HG02623 (cell line): ENCODE data around the gene SEMA5B.

Experiments used
- ATAC-seq: cut with Tn5 transposase; IDR thresholded peaks from one replicate; pipeline ENCODE4 v1.9.1; 2021; ENCODE audit warnings: moderate library complexity; ENCODE audit not compliant: unreplicated experiment

Gene SEMA5B

DNA sequence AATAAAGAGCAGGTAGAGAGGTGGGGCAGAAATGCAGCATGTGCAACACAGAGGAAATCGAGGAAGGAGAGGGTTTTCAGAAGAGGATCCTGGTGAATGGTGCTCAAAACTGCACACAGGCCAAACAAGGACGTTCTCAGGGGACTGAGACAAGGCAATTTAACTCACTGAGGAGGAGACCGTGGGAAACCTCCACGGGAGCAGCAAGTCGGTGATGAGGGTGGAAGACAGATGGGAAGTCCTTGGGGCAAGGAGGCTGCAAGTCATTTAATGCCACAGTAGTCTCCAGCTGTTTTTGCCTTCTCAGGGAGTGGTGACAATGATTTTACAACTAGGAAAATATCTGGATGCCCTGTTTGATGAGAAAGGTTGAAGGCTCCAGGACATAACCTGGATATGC, 27.8 kb upstream of the SEMA5B start:
- ATAC-seq, result no peak

DNA sequence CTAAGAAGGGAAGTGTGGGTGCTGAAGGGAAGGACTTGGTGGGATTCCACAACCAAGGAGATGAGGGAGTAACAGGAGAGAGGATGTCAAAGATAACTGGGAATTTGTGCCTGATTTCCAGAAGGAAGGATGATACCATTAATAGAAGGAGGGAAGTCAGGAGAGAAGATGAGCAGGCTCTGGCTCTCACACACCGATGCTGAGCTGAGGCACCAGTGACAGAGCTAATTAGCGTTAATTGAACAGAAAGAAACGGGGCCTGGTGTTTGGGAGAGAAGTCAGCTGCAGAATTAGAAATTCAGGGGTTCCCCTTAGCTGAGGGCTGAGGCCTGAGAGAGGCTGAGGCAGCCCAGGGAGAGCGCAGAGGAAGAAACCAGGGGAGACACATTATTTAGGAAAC, 27.4 kb upstream of the SEMA5B start:
- ATAC-seq, result no peak

DNA sequence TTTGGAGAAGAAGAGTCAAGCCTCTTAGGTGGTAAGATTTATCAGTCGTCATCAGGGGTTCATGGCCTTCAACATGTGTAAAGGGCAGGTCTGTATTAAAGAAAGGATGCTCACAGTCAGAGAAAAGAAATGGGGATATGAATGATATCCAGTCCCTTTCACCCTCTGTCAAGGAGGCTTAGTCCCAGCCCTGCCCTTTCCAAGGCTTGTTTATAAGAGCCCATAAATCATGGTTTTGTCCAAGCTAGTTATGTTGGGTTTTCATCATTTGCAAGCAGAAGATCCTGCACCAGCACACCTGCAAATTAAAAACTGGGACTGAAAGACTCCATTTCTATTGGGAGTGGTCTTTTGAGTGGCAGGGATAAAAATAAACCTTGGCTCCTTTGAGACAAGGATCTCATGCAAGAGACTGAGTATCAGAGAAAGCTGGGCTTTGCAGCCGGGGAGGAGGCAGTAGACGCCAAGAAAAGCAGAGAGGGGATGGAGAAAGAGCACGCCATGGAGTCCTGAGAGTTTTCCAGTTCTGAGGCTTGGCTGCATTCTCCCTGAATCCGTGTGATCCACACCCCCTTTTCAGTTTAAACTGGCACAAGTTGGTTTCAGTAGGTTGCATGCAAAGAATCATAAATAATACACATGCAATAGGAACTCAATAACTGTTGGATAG, 26.7 kb upstream of the SEMA5B start:
- ATAC-seq, result no peak

DNA sequence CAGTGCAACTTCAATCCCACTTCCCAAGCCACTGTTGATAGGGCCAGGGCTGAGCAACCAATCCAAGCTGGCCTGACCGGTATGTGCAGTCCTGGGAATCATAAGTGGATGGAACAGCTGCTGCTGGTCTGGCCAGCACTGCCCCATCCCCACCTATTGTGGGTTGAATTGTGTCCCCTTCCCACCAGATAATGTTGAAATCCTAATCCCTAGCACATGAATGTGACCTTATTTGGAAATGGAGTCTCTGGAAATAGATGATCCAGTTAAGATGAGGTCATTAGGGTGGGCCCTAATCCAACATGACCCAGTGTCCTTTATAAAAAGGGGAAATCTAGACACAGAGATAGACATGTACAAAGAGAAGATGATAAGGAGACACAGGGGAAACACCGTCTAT, 25.5 kb upstream of the SEMA5B start:
- ATAC-seq, result no peak

DNA sequence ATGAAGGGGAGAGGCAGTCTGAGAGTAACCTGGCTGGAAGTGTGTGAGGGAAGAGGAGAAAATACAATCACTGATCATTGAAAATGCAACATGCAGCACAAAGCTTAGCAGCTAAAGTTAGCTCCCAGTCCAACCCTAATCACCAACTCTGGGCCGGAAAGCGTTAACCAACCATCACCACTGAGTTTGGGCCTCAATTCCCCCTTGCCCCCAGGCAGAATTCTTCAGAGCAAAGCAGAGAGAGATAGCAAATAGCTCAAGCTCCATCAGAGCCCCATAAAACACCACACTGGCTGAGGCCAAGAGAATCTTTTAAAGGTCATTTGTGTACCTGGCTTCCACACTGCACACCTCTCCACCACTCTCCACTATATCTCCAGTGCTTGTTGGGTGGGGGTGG, 23.1 kb upstream of the SEMA5B start:
- ATAC-seq, result no peak

DNA sequence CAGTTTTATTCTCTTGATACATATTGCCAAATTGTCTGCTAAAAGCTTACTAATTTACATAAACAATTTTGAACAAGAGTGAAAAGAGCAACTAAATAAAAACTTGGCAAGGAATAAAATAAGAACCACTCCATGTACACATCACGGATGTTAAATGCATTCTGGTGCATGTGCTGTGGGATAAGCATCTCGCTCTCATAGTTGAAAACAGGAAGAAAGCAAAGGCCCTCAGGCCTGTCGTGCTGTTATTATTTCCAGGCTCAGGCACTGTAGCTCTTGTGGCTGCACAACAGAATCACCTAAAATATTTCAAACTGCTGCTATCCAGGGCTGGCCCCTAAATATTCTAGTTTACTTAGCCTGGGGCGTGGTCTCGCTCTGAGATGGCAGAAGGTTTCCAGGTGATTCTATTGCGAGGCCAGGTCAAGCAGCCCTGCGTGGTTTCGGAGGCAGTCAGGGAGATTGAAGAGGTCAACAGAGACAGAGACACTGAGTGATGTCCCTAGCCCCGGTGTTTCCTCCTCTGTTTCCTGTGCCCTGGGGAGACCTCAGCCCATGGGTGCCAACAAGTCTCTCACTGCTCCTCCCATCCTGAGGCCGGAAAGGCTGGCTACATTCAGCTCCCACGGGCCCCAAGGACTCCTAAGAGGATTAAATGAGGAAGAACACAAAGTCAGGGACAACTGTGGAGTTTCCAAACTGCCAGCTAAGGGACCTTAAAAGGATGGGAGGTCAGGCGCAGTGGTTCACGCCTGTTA, 21.1 kb upstream of the SEMA5B start:
- no peak for ATAC-seq

DNA sequence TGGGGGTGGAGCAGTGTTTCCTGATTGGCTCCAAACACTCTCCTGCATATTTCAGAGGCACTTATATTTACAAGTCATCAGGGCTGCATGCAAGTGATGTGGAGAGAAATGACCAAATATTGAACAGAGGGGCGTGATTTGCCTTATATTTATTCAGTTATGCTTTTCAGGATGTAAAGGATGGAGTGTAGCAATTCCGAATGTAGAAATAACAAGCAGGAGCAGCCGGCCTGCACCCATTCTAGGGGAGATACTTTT, 19.4 kb upstream of the SEMA5B start:
- no peak for ATAC-seq

DNA sequence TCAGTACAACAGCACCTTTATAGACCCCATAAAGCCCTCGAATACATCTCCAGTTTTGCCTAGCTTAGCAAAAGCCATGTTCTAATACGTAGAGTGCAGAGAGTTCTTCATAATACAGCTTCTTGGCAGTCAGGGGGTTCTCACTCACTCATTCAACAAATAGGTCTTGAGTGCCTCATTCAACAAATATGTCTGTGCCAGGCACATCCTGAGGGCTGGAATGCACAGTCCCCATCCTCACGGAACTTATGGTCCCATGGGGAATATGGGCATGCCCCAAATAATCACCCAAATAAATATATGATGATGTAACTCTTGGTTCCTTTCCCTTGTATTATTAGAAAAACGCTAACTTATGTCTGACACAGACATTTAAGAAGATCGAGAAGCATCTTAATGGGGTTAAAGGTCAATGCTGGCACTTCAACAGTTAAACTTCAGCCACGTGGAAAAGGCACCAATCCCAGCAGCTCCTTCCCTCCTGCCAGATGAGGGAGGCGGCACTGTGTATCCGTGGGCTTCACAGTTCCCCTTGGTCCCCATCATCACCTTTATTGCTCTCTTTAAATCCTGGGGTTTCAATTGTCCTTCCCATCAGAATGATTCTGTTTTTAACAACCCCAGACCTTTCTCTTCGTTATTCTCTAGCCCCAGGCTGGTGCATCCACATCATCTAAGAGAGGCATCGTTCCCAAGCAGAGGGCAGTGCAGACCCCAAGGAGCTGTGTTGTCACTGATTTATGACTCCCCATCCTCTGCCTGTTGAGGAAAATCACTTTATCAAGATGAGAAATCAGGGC, 18.9 kb upstream of the SEMA5B start:
- no peak for ATAC-seq

DNA sequence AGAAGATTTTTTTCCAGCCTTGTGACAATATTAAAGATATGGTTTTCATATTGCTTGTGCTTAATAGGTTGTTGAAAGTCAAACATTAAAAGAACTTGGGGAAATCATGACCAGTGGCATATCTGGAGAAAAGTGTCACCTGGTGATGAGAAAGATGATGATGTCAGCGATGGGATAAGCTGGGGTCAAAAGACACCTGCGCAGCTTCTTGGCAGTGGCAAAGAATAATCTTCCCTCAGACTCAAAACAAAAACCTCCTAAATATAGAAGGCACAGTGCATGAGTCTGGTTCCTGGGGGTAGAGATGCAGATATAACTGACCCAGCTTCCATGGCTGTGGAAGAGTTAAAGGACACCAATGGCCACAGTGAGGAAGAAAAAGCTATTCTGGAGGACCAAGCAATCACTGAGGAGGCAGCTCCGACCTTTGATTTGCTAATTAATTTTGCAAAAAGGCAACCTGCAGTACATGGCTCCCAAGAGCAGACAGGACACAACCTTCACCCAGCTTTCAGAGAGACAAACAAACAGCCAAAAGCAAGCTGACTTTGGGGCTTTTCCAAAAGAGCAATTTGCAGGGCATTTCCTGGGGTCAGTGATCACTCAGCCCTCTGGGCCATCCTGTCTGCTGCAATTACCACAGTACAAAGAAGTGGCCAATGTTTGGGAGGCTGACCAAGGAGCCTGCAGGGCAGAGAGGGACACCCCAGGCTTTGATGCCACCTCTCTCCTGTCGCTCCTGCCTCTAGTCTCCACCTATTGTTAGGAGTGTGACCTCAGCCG, 17.6 kb upstream of the SEMA5B start:
- ATAC-seq, result no peak

DNA sequence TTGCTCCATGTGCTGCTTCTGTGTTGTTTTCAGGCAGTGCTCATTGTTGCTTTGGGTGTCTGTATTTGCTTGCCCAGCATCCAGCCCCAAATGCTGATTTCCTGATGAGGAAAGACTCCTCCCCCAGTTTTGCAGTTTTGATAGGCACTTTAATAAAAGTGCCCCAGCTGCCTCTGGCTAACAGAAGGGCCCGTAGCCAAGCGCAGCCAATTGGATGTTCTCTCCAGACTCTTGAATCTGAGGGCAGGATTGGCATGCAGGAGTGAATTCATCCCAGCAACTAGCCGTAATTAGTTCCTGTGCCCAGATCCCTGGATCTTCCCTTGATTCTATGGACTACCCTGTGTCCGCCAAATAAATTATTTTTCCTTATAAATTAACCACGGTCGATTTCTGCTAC, 14.8 kb upstream of the SEMA5B start:
- ATAC-seq, result no peak

DNA sequence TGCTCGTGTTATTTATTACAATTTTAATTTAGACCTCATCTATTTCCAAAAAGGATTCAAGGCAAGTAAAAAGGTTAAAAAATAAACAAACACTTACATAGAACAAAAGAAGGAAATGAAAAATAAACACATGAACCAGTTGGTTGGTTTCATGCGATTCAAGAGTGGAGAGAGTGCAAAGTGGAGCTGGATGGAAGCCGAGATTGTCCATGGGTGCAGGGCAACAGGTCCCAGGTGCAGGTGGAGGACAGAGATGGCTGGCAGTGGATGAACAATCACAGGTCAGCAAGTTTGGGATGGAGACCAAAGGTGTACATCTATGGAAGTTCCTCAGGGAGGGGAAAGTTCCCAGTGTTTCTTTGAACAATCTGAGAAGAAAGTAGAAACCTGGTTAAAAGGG, 11.6 kb upstream of the SEMA5B start:
- no peak for ATAC-seq

DNA sequence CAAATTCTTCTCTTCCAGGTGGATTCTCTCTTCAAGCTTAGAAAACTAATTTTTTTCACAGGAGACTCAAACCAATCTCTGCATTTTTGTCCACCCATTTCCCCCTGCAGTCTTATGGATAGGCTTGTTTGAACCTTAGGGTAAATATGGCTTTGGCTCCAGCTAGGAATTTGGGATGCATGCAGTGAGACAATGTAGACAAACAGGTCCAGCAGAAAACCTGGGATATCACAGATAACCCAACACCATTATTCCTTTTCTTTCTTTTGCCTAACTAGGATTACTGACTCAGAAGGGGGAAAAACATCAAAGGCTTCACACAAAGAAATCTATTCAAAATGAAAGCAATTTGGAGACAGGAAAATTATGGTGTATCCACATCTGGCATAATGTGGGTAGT, 11.2 kb upstream of the SEMA5B start:
- no peak for ATAC-seq

DNA sequence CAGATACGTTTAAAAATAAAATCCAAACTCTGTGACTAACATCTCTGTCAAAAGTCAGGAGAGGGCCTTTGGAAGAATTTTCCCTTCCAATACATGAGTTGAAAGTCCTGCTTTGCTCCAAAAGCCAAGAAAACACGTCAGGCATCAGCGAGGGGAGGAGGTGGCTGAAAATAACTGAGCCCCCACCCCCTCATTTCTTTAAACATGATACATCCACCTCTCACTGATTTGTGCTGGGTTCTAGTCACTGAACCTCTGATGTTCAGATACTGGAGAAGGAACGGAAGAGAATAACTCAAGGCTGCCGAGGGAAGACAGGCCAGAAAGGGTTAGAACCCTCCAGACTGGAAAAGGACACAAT, 9.4 kb upstream of the SEMA5B start:
- ATAC-seq, result no peak

DNA sequence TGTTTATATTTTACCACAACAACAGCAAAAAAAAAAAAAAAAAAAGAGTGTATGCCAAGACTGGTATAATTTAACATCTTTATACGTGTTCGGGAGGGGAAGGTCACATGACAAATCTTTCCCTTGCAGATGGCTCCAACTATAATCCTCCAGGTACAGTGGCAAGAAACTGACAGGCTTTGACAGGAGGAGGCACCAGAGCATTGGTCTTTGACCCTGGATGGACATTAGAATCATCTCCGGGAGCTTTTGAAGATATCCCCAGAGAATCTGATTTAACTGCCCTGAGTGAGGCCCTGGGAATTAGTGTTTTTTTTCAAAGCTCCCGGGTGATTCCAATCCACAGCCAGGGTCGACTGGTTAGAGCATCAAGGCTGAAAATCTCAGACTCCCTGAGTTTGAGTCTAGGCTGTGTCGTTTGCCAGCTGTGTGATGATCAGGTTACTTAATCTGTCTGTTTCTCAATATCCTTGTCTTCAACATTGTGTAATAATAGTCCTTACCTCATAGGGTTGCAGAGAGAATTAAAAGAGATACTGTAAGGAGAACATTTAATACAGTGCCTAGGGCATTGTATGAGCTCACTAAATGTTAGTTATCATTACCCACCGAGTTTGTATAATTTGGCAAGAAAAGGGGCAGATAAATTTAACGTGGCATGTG, 8.9 kb upstream of the SEMA5B start:
- ATAC-seq, result no peak

DNA sequence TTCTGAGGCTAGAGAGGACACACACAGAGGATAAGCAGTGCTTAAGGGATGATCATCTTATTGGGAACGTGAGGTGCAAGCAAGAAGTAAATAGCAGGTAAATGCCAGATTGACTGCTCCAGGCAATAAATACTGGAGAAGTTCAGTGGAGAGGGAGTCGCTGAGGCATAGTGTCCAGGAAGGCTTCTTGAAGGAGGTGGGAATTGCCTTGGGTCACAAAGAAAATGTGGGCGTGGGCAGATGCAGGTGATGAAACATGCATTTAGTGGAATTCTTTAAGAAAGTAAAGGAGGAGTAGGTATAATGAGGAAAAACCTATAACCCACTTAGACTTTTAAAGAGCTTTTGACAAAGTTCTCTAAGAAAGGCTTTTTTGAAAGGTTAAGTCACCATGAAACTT, 7.4 kb upstream of the SEMA5B start:
- no peak for ATAC-seq

DNA sequence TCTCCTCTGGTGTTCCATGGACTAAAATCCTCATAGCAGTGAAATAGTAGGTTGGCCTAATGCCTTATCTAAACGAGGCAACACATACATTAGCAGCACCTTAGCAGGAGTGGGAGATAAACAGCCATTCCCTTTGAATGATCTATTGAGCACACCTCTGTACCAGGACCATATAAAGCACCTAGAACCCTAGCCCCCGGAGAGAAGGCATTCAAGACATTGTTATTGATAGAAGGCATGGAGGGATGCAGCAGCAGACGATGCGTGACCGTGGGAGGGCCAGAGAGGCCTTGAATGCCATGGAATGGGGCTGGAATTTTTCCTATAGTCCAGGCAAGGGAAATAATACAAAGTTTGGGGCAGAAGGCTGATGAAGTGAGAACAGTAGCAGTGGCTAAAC, 6.6 kb upstream of the SEMA5B start:
- ATAC-seq, result no peak

DNA sequence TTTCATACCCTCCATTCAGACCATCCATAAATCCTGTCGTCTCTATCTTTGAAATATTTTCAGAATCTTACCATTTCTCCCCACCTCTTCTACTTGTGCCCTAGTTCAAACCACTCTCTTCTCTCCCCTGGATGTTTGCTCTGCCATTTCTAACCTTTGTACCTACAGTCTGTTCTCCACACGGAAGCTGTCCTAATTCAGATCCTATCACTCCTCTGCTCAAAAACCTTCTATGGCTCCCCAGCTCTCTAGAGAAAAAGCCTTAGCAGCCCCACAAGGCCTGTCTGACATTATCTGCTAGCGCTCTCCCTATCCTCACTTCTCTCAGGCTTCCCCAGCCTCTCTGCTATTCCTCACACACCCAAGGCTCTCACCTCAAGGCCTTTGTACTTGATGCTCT, 4.5 kb upstream of the SEMA5B start:
- ATAC-seq, result no peak

DNA sequence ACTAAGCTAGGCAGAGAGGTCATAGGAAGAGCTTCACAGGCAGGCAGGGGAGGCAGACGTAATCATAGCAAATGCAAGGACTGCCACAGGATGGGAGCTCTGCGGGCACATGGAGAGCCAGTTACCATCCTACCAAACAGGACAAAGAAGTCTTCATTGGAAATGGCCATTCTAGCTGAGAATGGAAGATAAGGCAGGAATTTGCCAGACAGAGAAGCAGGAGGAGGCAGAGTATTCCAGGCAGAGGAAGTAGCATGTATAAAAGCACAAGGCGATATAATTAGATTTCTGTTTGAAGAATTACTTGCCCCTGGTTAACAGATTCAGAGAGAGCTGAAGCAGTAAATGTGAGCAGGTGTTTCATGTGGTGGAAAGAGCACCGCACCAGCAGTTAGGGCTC, 3.5 kb upstream of the SEMA5B start:
- ATAC-seq, result no peak

DNA sequence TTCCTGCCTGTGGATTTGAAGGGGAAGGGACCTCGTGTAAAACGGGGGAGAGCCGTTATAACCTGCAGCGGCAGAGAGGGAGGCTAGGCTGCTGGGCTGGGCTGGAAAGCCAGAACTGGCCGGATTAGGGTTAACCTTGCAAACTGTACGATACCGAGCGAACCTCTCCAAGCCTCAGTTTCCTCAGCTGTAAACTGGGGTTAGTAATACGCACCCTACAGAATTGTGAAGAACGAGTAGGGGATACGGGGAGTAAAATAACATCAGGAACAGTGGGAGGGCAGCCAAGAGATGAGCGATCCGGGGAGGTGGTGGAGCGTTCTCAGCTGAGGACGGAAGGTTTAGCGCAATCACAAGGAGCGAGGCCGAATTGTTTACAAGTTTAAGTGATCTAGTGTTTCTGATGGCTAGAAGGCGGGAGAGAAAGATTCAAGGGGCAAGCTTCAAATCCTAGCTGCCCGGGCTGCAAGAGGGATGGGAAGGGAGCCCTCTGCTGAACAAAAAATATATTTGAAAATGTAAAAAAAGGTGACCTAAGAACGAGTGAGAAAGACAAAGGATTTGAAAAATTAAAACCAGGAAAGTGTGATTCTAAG, 768 bp upstream of the SEMA5B start:
- no peak for ATAC-seq

DNA sequence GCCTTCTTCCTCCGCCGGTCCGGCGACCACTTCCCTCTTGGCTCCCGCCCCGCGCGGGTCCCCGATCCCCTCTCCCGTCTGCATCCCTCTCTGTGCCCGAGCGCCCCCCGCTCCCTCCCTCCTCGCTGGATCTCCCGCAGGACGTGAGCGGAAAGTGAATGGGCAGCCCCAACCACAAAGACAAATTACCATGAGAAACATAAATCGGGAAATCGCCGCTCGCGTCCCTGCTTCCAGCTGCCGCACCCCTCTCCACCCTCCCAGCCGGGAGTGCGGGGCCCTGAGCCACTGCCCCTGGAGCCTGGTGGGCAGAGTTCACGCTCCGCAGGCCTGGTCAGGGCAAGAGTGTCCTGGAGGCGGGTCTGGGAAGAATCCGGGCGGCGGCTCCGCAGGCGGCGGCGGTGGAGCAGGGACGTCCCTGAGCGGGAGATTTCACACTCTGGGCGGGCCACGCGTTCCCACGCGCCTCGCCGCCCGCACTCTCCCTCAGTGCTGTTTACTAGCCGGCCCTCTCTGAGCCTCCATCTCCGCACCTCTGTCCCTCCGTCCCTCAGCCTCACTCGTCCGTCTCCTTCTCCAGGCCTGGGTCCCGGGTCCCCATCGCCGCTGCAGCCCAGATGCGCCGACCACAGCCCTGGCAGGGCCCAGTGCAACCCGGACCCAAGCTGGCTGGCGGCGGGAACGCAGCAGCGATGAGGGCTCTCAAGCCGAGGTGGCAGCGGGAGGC, 835 bp downstream of the SEMA5B start:
- no peak for ATAC-seq
